Ishikawa (cell line): ENCODE data around the gene SEC11C.

Experiments
- CEBPB ChIP-seq: IDR thresholded peaks from 2 replicates; pipeline ENCODE4 v1.6.1; 2012
- CREB1 ChIP-seq: IDR thresholded peaks from 2 replicates; pipeline ENCODE4 v1.6.1; 2012; ENCODE audit warnings: low read depth
- EGR1 ChIP-seq: IDR thresholded peaks from 2 replicates; pipeline ENCODE4 v1.6.1; 2012
- EP300 ChIP-seq: IDR thresholded peaks from 2 replicates; pipeline ENCODE4 v1.6.1; 2012; ENCODE audit warnings: borderline replicate concordance
- FOXM1 ChIP-seq: IDR thresholded peaks from 2 replicates; pipeline ENCODE4 v1.6.1; 2012; ENCODE audit warnings: low read depth, borderline replicate concordance
- NFIC ChIP-seq: IDR thresholded peaks from 2 replicates; pipeline ENCODE4 v1.6.1; 2012
- RAD21 ChIP-seq: IDR thresholded peaks from 2 replicates; pipeline ENCODE4 v1.6.1; 2012; ENCODE audit warnings: low read depth
- TAF1 ChIP-seq: IDR thresholded peaks from 2 replicates; pipeline ENCODE4 v1.6.1; 2012; ENCODE audit warnings: low read depth, mild to moderate bottlenecking
- TCF12 ChIP-seq: IDR thresholded peaks from 2 replicates; pipeline ENCODE4 v1.6.1; 2012; ENCODE audit warnings: low read depth
- TEAD4 ChIP-seq: IDR thresholded peaks from 2 replicates; pipeline ENCODE4 v1.6.1; 2012
- YY1 ChIP-seq: IDR thresholded peaks from 2 replicates; pipeline ENCODE4 v1.6.1; 2012; ENCODE audit warnings: low read depth
- ZBTB7A ChIP-seq: IDR thresholded peaks from 2 replicates; pipeline ENCODE4 v1.6.1; 2012; ENCODE audit warnings: low read depth
- TF ChIP-seq, protein P1 (sequence below): IDR thresholded peaks from 2 replicates; pipeline ENCODE4 v1.6.1; 2012; ENCODE audit warnings: low read depth, mild to moderate bottlenecking
- TF ChIP-seq, protein P2 (sequence below): IDR thresholded peaks from 2 replicates; pipeline ENCODE4 v1.6.1; 2012
- TF ChIP-seq, protein P3 (sequence below): IDR thresholded peaks from 2 replicates; pipeline ENCODE4 v1.6.1; 2012

The SEC11C gene

DNA sequence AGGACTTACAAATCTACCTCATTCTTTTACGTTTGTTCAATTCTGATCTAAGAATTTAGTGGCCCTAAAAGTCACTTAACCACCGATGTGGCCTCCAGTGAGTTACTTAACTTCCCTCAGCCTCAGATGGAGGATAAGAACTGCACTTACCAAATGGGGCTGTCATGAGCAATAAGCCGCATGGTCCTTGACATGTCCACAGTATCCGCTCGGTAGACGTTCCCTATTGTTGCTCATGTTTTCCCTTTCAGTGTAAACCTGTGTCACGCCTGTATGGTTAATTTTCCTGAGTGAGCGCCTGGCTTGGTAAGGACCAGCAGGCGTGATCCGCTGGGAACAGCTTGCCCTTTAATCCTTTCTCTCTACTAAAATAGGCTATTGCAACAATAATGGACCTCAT, 20.3 kb downstream of the SEC11C start:
- TF ChIP-seq EP300 (no peak), ZBTB7A (no peak), TCF12 (no peak), YY1 (no peak), TEAD4 (no peak), CREB1 (no peak), RAD21 (no peak), EGR1 (no peak), NFIC (no peak), TAF1 (no peak), CEBPB (no peak), FOXM1 (no peak)
- TF ChIP-seq, protein P1, sequence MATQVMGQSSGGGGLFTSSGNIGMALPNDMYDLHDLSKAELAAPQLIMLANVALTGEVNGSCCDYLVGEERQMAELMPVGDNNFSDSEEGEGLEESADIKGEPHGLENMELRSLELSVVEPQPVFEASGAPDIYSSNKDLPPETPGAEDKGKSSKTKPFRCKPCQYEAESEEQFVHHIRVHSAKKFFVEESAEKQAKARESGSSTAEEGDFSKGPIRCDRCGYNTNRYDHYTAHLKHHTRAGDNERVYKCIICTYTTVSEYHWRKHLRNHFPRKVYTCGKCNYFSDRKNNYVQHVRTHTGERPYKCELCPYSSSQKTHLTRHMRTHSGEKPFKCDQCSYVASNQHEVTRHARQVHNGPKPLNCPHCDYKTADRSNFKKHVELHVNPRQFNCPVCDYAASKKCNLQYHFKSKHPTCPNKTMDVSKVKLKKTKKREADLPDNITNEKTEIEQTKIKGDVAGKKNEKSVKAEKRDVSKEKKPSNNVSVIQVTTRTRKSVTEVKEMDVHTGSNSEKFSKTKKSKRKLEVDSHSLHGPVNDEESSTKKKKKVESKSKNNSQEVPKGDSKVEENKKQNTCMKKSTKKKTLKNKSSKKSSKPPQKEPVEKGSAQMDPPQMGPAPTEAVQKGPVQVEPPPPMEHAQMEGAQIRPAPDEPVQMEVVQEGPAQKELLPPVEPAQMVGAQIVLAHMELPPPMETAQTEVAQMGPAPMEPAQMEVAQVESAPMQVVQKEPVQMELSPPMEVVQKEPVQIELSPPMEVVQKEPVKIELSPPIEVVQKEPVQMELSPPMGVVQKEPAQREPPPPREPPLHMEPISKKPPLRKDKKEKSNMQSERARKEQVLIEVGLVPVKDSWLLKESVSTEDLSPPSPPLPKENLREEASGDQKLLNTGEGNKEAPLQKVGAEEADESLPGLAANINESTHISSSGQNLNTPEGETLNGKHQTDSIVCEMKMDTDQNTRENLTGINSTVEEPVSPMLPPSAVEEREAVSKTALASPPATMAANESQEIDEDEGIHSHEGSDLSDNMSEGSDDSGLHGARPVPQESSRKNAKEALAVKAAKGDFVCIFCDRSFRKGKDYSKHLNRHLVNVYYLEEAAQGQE: no peak
- TF ChIP-seq, protein P2, sequence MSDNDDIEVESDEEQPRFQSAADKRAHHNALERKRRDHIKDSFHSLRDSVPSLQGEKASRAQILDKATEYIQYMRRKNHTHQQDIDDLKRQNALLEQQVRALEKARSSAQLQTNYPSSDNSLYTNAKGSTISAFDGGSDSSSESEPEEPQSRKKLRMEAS: no peak
- TF ChIP-seq, protein P3, sequence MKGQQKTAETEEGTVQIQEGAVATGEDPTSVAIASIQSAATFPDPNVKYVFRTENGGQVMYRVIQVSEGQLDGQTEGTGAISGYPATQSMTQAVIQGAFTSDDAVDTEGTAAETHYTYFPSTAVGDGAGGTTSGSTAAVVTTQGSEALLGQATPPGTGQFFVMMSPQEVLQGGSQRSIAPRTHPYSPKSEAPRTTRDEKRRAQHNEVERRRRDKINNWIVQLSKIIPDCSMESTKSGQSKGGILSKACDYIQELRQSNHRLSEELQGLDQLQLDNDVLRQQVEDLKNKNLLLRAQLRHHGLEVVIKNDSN: no peak

DNA sequence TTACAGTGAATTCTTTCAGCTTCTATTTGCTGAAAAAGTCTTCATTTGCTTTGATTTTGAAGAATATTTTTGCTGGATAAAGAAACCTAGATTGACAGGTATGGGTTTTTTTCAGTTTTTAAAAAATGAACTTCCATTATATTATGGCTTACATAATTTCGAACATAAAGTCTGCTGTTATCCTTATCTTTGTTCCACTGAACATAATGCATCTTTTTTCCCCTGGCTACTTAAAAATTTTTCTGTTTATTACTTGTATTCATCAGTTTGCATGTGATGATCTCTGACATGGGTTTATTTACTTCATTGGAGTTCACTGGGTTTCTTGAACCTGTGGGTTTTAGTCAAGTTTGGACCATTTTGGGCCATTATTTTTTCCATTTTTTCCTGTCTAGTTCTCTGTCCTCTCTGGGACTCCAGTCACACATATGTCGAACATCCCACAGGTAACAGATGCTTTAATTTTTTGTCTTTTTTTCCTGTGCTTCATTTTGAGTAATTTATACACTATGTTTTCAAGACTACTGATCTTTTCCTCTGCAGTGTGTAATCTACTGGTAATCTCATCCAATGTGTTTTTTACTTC, 33.1 kb downstream of the SEC11C start:
- no peak for TF ChIP-seq FOXM1
- TF ChIP-seq EGR1: no peak
- TF ChIP-seq TEAD4: no peak
- TF ChIP-seq TCF12: no peak
- TF ChIP-seq NFIC: no peak
- no peak for TF ChIP-seq TAF1
- TF ChIP-seq YY1: no peak
- TF ChIP-seq, protein P3: no peak
- no peak for TF ChIP-seq RAD21
- no peak for TF ChIP-seq CREB1
- TF ChIP-seq, protein P1: no peak
- TF ChIP-seq, protein P2: no peak
- no peak for TF ChIP-seq EP300
- no peak for TF ChIP-seq CEBPB
- no peak for TF ChIP-seq ZBTB7A

DNA sequence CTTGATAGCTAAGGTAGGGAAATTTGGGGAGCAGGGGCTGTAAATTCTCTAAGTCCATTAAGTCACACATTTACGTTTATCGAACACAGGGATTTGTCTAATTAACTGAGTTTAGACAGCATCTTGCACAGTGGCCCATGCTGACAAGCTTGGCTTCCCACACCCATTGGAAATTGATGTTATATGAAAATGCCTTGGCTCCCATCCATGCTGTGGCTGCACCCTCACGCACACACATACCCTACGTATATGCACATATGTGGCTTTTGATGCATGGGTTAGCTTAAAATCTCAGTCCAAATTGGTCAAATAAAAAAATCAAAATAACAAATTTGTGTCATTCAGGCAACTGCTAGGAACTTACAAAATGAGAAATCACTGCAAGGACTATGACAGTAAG, 37.8 kb downstream of the SEC11C start:
- no peak for TF ChIP-seq TAF1
- TF ChIP-seq EGR1: no peak
- TF ChIP-seq CREB1: no peak
- TF ChIP-seq, protein P1: no peak
- TF ChIP-seq TEAD4: no peak
- TF ChIP-seq, protein P2: no peak
- TF ChIP-seq ZBTB7A: no peak

DNA sequence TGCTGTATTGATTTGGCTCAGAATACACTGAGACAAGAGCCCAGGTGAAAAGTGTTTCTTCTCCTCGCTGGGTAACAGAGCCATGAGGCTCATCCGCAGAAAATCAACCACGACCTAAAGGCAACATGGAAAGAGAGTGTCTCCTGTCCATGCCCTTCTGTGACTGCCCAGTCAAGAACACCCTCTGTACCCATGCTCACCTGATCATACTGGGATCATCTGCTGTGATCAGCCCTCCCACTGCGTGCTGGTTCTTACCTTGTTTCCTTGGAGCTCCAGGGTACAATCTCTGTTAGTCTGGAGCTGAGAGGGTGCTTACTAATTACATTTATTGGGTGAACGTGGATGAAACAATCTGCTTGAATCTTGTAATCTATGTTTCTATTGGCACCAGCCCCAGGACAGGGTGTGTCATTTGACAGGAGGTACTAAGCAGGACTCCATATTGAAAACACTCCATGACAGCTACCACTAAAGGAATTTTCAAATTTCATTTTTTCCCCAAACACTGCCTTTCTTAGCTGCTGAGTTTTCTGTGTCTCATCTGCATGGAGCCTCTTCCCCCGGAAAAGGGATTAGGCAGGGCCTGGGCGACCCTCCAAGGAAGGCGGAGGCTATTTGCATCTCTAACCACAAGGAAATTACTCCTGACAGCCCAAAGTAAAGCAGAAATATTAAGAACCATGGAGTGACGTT, 40.6 kb downstream of the SEC11C start:
- TF ChIP-seq TAF1 (no peak), TEAD4 (no peak), FOXM1 (no peak), EGR1 (no peak), ZBTB7A (no peak), CEBPB (no peak), CREB1 (no peak)
- TF ChIP-seq, protein P3: no peak
- TF ChIP-seq, protein P2: no peak
